ENCODE measurements around the gene AEBP2. TPM values are rescaled to one million over a fixed set of nuclear protein-coding genes. Genes with fewer than 3 reads are reported as not detected.

AEBP2 gene
- total and polyA plus RNA-seq, 2 experiments from 2014 or later, result 12.4 to 22.5 TPM

DNA sequence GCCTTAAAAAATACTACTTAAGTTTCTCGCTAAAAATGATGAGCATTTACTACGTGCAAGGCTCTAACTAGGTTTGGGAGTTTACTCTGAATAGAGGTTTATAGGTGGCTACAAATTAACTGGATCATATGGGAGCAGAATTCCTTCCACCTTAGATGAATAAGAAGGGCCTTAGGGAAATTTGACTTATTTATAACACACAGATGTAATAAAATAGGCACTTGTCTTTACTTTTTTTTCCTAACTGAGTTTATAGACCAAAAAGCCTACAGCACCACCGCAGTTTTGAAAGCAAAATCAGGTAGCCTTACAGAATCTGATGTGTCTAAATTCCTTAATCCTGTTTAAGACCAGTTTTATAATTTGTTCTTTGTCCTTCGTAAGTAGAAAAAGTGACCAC, 10.5 kb downstream of the AEBP2 start:
- WGBS (ENCODE audit: low lambda C conversion rate, missing lambda C conversion rate), result 83% methylated on average over 4 of the region's 4 CpGs
- H4K20me1 ChIP-seq (ENCODE audit: insufficient read depth, poor library complexity, severe bottlenecking), result peaks cover 79% of the 10 kb centered on the region

DNA sequence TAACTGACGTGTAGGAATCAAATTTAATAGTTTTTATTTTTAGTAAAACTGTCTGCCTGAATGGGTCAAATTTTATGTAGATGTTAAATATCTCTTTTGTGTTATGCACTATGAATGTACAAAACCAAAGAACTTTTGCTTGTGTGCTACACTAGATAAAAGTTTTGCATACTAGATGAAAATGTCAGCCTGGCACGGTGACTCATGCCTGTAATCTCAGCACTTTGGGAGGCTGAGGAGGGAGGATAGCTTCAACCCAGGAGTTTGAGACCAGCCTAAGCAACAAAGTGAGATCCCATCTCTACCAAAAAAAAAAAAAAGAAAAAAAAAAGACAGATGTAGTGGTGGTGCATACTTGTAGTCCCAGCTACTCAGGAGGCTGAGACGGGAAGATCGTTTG, 11.1 kb downstream of the AEBP2 start:
- H3K4me1 ChIP-seq (ENCODE audit: insufficient read depth), result peaks cover 3% of the 10 kb centered on the region
- H3K27ac ChIP-seq, result peak overlapping the region; percentile 7
- H3K79me2 ChIP-seq, result peaks cover 100% of the 10 kb centered on the region
- no peak overlapping the region for H2AFZ ChIP-seq
- no peak overlapping the region for H3K4me3 ChIP-seq
- H3K4me2 ChIP-seq, result no peak overlapping the region
- WGBS (ENCODE audit: low lambda C conversion rate, missing lambda C conversion rate), result 90% methylated on average over 4 of the region's 4 CpGs
- H3K9me3 ChIP-seq (ENCODE audit: low read depth), result no peaks in the 10 kb centered on the region
- H3K36me3 ChIP-seq (replicated peaks; ENCODE audit: insufficient read depth, low read depth), result no peaks in the 10 kb centered on the region
- H3K27me3 ChIP-seq, result no peaks in the 10 kb centered on the region
- TF ChIP-seq EZH2phosphoT487 (IDR thresholded peaks at IDR 0.05; ENCODE audit: low read depth, severe bottlenecking, unreplicated experiment) (no peak), EZH2 (IDR thresholded peaks at IDR 0.05; ENCODE audit: borderline replicate concordance) (no peak)
- TF ChIP-seq, protein P1, sequence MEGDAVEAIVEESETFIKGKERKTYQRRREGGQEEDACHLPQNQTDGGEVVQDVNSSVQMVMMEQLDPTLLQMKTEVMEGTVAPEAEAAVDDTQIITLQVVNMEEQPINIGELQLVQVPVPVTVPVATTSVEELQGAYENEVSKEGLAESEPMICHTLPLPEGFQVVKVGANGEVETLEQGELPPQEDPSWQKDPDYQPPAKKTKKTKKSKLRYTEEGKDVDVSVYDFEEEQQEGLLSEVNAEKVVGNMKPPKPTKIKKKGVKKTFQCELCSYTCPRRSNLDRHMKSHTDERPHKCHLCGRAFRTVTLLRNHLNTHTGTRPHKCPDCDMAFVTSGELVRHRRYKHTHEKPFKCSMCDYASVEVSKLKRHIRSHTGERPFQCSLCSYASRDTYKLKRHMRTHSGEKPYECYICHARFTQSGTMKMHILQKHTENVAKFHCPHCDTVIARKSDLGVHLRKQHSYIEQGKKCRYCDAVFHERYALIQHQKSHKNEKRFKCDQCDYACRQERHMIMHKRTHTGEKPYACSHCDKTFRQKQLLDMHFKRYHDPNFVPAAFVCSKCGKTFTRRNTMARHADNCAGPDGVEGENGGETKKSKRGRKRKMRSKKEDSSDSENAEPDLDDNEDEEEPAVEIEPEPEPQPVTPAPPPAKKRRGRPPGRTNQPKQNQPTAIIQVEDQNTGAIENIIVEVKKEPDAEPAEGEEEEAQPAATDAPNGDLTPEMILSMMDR (IDR thresholded peaks at IDR 0.05; ENCODE audit: poor library complexity), result no peak
- H3K9me2 ChIP-seq (replicated peaks; ENCODE audit: insufficient read depth), result no peaks in the 10 kb centered on the region
- H4K20me1 ChIP-seq (ENCODE audit: insufficient read depth, poor library complexity, severe bottlenecking), result peaks cover 77% of the 10 kb centered on the region
- no peak for DNase-seq (ENCODE audit: low spot score)

More for the DNA sequence above, 10.5 kb downstream of the AEBP2 start:
- Histone ChIP-seq H3K27me3 (no peaks in the 10 kb centered on the region), H2AFZ (no peak overlapping the region), H3K27ac (peak overlapping the region; percentile 7), H3K79me2 (peaks cover 100% of the 10 kb centered on the region), H3K4me1 (ENCODE audit: insufficient read depth) (peaks cover 3% of the 10 kb centered on the region), H3K4me2 (no peak overlapping the region), H3K36me3 (replicated peaks; ENCODE audit: insufficient read depth, low read depth) (no peaks in the 10 kb centered on the region), H3K9me2 (replicated peaks; ENCODE audit: insufficient read depth) (no peaks in the 10 kb centered on the region), H3K4me3 (no peak overlapping the region), H3K9me3 (ENCODE audit: low read depth) (no peaks in the 10 kb centered on the region)
- TF ChIP-seq, protein P1 (IDR thresholded peaks at IDR 0.05; ENCODE audit: poor library complexity), result no peak
- TF ChIP-seq EZH2 (IDR thresholded peaks at IDR 0.05; ENCODE audit: borderline replicate concordance) (no peak), EZH2phosphoT487 (IDR thresholded peaks at IDR 0.05; ENCODE audit: low read depth, severe bottlenecking, unreplicated experiment) (no peak)
- DNase-seq (ENCODE audit: low spot score), result no peak

DNA sequence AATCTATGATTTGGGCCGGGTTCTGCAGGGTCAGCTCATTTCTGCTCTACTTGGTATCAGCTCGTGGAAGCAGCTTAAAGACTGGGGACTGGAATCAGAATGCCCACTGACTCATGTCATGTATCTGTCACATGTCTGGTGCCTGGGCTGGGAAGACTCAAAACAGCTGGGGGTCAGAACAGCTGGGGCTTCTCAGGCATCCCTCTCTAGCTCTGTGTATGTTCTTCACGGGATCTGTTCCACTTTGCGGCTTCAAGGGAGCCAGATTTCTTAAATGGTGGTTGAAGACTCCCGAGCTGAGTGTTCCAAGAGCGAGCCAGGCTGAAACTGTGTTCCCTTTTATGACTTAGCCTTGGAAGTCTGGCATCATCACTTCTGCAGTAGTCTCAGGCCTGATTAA, 11.9 kb downstream of the AEBP2 start:
- H3K4me2 ChIP-seq, result no peak overlapping the region
- H3K27ac ChIP-seq, result no peak overlapping the region
- peaks cover 71% of the 10 kb centered on the region for H4K20me1 ChIP-seq (ENCODE audit: insufficient read depth, poor library complexity, severe bottlenecking)
- no peaks in the 10 kb centered on the region for H3K9me3 ChIP-seq (ENCODE audit: low read depth)
- peaks cover 100% of the 10 kb centered on the region for H3K79me2 ChIP-seq
- no peak for DNase-seq (ENCODE audit: low spot score)
- H3K27me3 ChIP-seq, result no peaks in the 10 kb centered on the region
- no peak overlapping the region for H3K4me3 ChIP-seq
- TF ChIP-seq, protein P1 (IDR thresholded peaks at IDR 0.05; ENCODE audit: poor library complexity), result no peak
- no peak for TF ChIP-seq EZH2phosphoT487 (IDR thresholded peaks at IDR 0.05; ENCODE audit: low read depth, severe bottlenecking, unreplicated experiment)
- TF ChIP-seq EZH2 (IDR thresholded peaks at IDR 0.05; ENCODE audit: borderline replicate concordance), result no peak
- H2AFZ ChIP-seq, result no peak overlapping the region
- H3K36me3 ChIP-seq (replicated peaks; ENCODE audit: insufficient read depth, low read depth), result no peaks in the 10 kb centered on the region
- peaks cover 3% of the 10 kb centered on the region for H3K4me1 ChIP-seq (ENCODE audit: insufficient read depth)
- no peaks in the 10 kb centered on the region for H3K9me2 ChIP-seq (replicated peaks; ENCODE audit: insufficient read depth)
- 59% methylated on average over 6 of the region's 6 CpGs for WGBS (ENCODE audit: low lambda C conversion rate, missing lambda C conversion rate)

DNA sequence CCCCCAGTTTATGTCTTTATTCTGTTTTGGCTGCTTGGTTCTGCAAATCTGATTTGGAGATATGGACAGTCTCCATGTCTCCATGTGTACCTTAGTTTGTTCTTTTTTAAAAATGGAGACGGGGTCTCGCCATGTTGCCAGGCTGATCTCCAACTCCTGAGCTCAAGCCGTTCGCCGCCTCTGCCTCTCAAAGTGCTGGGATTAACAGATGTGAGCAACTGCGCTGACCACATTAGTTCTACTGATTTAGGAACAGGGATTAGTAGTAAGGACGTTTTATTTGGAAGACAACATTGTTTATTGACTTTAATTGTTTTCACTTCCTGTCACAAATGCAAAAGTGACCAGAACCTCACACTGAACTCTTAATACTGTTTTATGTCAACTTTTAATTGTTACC, 14.7 kb downstream of the AEBP2 start:
- H3K27me3 ChIP-seq, result no peaks in the 10 kb centered on the region
- H2AFZ ChIP-seq, result no peak overlapping the region
- no peaks in the 10 kb centered on the region for H3K9me3 ChIP-seq (ENCODE audit: low read depth)
- H3K4me1 ChIP-seq (ENCODE audit: insufficient read depth), result peaks cover 3% of the 10 kb centered on the region
- no peak for DNase-seq (ENCODE audit: low spot score)
- H3K36me3 ChIP-seq (replicated peaks; ENCODE audit: insufficient read depth, low read depth), result no peaks in the 10 kb centered on the region
- H3K9me2 ChIP-seq (replicated peaks; ENCODE audit: insufficient read depth), result no peaks in the 10 kb centered on the region
- no peak overlapping the region for H3K4me3 ChIP-seq
- H3K79me2 ChIP-seq, result peaks cover 99% of the 10 kb centered on the region
- no peak overlapping the region for H3K4me2 ChIP-seq
- H4K20me1 ChIP-seq (ENCODE audit: insufficient read depth, poor library complexity, severe bottlenecking), result peaks cover 68% of the 10 kb centered on the region
- 84% methylated on average over 7 of the region's 7 CpGs for WGBS (ENCODE audit: low lambda C conversion rate, missing lambda C conversion rate)
- TF ChIP-seq EZH2phosphoT487 (IDR thresholded peaks at IDR 0.05; ENCODE audit: low read depth, severe bottlenecking, unreplicated experiment), result no peak
- TF ChIP-seq, protein P1 (IDR thresholded peaks at IDR 0.05; ENCODE audit: poor library complexity), result no peak
- TF ChIP-seq EZH2 (IDR thresholded peaks at IDR 0.05; ENCODE audit: borderline replicate concordance), result no peak
- no peak overlapping the region for H3K27ac ChIP-seq
